ENCODE results near the gene EME1.

Gene EME1, protein sequence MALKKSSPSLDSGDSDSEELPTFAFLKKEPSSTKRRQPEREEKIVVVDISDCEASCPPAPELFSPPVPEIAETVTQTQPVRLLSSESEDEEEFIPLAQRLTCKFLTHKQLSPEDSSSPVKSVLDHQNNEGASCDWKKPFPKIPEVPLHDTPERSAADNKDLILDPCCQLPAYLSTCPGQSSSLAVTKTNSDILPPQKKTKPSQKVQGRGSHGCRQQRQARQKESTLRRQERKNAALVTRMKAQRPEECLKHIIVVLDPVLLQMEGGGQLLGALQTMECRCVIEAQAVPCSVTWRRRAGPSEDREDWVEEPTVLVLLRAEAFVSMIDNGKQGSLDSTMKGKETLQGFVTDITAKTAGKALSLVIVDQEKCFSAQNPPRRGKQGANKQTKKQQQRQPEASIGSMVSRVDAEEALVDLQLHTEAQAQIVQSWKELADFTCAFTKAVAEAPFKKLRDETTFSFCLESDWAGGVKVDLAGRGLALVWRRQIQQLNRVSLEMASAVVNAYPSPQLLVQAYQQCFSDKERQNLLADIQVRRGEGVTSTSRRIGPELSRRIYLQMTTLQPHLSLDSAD
- total RNA-seq = 0.66 to 10.2 (median 2.7) reads per million in 17 experiments

DNA sequence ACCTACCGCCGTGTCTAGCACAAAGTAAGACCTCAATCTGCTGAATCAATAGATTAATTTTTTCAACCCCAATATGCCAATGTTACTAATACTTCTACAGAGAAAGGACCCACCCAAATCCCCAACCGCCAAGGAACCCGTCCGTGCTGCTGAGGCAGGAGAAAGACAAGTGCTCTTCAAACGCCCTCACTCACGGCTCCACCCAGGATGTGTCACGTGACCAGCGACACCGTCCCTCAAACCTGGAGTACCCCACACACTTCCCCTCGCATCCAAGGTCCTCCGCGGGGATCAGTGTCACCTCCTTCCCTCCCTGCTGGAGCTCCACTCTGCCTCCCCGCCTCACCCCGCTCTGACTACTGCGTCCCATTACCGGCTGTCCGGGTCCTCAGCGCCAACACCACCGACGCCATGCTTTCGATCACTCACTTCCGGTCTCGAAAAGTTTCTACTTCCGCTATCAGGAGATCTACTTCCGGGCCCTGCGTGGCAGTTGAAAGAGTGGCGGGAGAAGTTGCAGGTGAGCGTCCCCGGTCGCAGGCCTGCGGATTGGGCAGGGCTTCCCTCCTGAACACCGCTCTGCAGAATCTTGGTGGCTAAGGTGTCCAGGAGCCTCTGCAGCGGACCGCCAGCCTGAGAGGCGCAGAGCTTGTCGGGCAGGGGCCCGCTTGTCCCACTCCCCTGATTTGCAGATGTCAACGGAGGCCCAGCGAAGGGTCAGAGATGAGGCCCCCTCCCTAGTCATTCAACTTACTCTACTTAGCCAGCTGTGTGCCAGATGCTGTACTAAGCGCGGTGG is at the start of gene EME1, which contains the start of gene MRPL27:
EME1 (plus strand) TSS at position 472 of the 799 bp plus-strand sequence. CDS start 1,980 bp downstream, outside the sequence.
MRPL27 (minus strand) TSS at position 427 of the 799 bp plus-strand sequence; CDS start at position 413, 14 bp downstream.
- peak; percentile 87 to 93 (median 90) for DNase-seq

DNA sequence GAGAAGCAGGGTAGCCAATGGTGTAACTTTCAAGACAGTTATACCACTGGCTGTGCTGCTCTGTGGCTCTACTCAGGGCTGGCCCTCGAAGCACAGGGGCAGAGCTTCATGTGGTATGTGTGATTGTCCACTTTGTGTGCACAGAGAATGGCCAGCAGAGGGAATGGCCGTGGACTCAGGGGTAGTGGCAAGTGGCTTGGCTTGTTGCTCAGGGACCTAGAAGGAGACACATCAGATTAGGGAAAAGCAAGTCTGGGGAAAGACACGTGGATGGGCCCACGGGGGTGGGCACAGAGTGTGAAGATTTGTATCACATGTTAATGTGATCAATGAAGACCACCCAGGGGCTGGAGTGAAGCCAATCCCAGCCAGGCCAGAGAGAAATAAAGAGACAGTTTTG is 47.1 kb upstream of the EME1 start:
- DNase-seq = no peak

DNA sequence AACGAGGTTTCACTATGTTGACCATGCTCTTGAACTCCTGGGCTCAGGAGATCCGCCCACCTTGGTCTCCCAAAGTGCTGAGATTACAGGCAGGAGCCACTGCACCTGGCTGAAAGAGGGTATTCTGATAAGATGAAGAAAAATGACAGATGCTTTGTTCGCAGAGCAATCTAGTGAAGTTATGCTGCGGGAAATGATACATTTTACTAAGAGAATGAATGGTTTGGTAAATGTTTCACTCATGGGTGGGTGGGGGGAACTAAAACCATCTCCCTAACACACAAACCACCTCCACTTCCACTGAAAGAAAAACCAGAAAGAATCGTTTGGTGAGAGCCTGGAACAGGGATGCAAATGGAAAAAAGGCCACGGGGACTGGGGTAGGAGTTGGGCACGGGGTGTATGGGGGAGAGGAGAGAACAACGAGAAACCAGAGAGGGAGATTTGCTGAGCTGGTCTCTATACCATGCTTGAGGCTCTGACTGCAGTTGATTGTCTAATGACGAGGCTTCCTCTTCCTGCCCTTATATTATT is 46.1 kb upstream of the EME1 start:
- DNase-seq = no peak

DNA sequence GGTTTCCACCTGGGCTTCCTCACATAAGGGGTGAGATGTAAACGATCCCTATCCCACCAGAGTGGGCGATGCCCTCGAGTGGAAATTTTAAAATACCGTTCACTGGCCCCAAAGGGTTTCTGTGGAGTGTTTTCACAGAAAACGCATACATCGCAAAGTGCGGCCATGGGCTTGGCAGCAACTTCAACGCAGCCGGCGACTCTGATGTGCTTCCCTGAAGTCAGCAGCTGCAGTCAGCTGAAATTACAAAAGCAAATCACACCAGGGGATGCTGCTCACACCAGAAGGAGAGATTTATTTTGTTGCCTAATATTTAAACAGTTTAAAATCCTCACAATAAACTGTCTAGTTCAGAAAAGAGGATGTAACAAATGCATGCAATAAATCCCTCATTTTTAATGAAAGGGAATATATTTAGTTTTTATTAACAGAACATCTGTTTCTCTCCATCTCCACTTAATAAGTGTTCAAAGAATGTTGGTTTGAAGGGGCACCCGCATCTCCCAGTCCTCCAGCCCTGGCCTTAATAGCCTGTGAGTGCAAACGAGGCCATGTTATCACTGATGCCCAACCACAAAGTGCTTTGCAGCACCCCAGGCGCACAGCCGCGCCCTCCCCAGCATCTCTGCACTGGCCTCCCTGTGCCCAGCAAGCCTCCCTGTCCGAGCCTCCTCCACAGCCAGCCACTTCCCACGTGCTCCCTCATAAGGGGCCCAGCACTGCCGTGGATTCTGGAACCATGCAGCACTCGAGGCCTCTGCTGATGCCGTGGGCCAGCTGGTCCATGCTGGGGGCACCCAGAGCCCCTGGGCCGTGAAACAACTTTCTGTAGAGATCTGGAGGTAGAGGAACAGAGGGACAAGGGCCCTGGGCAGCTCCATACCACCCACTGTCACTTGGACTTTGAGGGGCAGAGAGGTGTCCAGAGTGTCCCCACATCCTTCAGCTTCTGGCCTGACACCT is 44.4 kb upstream of the EME1 start:
- no peak for DNase-seq

DNA sequence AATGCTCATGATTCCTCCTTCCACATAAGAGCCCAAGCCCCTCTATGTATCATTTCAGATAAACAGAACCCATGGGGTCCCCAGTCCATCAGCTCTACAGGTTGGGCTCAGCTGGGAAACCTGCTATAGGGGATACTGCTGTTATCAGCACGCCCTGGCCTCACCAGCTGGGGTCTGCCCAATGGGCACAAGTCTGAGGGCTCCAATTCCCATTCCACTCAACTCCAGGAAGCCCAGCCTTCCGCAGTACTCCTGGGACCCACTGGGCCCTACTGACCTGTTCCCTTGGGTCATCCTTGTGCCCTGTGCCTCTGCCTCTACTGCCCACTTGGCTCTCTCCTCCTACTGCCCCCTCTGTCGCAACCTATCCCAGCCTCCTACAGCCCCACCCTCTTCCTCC is 43.3 kb upstream of the EME1 start:
- DNase-seq = peak in 1 of 4 experiments; percentile 18

DNA sequence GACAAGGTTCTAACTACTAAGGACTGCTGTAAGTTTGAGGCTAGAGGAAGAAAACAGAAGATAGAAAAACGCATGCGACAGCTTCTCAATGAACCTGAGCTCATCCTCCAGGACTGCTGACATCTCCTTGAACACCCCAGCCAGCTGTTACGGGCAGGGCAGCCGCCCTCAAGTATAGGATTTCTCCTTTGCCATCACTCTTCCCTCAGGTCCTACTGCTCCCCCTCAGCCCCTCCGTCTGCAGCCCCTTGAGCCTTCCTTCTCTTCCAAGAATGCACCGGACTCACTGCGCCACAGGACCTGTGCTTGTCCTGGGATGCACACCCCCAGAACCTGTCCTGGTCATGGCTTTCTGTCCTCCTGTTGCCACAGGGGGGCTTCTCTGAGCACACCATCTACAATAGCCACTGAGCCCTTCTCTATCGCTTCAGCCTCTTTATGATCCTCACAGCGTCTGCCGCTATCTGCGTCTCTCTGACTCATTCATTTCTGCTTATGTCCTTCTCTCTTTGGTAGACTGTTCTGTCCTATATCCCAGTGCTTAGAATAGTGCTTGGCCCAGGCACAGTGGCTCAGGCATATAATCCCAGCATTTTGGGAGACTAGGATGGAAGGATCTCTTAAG is 42.8 kb upstream of the EME1 start:
- no peak for DNase-seq

DNA sequence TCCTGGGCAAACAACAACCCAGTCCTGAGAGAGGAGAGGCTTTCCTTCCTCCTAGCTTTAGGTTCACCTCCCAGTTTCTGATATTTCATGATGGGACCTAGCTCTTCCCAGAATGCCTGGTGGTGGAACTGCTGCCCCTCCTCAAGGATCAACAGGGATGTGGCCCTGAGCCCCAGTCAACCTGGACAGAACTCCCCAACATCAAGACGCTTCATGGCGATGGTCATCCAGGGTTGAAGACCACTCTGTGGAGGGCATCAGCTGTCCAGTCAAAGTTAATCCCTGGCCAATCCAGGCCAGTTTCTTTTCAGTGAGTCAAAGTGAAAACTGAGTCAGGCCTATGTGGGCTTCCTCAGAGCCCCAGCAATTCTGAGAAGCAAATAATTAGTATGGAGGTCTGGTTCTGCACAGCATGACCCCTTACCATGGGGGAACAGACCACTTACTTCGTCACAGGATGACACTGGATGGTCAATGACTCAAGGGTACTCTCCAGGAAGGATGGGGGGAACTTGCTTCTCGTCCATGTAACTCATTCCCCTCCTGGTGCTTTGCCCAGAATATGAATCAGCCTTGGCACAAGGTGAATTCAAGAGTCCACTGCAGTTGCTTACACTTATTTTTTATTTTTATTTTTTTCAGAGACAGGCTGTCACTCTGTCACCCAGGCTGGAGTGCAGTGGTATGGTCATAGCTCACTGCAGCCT is 41.8 kb upstream of the EME1 start:
- DNase-seq = no peak

DNA sequence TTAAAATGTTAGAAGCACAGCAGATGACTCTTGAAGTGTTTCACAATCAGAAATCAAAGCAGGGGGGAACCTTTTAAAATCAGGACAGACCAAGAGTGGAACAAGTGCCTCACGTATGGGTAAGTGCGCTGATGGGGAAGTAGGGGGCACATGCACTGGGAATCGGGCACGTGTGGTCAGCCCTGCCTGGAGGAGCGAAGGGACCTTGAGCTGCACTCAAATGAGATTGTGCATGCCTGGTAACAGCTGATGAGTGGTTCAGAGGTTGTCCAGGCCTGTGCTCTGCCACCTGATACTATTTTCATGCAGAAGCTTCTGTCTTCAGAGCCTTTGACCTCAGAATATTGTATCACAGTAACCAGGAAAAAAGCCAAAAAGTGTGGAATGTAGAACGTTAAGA is 40.8 kb upstream of the EME1 start:
- DNase-seq = peak; percentile 14 to 52 (median 37)

DNA sequence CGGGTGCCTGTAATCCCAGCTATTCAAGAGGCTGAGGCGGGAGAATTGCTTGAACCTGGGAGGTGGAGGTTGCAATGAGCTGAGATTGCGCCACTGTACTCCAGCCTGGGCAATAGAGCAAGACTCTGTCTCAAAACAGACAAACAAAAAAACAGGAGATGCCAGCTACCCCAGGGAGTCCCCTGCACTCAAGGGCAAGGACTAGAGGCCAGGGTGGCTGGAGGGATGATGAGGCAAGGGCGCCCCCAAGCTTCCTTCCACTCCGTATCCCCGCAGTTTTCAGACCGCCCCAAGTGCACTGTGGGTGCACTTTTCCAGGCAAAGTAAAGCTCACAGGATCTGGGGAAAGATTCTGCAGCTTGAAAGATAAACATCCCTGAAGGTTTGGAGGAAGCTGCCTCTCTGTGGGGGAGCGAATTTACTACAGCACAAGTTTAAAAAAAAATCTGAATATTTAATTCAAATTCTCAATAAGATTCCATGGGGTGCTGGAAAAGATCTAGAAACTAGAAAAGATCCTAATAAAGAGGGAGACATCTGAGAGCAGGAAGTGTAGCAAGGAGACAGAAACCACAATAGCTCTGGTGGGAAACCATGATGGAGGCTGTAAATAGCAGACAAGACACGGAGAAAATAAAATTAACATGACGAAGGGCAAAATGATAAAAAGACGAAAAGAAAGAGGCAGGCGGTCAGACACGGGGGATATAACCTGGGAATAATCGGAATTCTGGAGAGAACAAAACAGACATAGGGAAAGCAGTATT is 39.6 kb upstream of the EME1 start:
- DNase-seq = peak in 2 of 4 experiments; percentile 9 to 19

DNA sequence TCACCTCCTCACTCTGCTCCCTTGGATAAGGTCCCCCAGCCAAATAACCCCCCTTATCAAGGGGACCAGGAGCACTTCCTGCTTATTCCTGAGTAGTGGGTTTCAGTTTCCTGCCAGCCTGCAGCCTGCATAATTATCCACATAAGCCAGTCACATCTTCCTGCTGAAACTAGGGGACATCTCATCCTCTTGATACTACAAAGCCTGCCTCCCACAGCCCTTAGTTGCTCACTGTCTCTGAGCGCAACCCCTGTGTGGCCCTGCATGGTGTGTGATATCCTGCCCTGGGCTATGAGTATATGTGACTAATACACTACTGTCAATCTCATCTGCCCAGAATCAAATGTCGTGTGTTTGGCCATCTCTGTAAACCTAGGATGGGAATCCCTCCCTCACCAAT is 35.1 kb upstream of the EME1 start:
- no peak for DNase-seq

DNA sequence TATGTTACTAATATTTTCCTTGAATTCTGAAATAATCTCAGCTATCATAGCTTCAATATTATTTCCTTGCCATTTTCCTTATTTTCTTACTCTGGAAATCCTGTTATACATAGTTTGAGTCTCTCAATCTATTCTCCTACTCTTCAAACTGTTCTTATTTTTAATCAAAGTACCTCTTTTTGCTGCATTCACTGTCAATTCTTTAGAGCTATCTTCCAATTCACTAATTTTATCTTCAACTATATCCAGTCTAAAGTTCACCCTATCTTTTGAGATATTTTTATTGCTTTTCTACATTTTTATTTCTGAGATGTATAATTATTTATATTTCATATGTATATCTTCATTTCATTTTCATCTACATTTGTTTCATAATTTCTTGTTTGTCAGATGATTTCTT is 34.4 kb upstream of the EME1 start:
- DNase-seq = no peak

DNA sequence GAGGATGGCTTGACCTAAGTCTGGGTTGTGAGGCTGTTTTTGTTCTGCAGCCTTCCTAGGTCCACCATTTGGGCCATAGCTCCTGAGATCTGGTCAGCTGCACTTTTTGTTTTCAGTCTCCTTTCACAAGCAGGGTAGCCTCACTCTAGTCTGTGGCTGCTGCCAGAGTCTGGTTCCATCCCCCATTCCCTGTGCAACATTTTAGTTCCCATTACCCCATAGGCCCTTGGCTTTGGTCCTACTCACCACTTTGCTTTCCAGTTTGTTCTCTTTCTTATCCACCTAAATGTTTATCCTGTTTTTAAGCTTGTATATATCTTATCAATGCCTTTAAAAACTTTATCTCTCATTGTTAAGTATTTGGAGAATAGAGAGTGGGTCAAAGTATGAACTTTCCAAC is 33.6 kb upstream of the EME1 start:
- no peak for DNase-seq

DNA sequence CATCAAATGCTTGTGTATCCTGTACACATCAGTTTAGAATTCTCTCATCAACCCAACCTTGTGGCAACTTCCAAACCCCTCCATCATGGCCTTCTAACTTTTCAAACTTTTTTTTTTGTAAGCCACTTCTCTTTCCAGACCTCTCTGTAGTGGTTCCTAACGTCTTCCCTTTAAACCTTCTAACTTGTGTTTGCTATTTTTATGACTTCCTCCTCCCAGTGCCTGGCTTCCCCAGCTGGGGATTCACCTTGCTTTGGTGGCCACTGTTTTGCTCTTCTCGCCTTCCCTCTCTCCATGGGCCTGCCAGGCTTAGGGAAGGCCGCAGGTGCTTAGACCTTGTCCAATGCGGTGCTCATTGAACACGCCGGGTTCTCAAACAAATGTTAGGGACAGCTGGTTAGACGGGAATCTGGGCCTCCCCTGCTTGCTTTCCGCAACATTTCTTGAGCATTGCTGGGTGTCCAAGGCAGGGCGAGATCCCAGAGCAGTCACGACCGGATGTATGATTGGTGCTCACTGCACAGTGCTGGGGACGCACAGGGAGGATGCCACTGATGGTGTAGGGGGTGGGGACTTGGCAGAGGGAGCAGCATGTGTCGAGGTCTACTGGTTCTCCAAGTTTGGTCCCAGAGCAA is 28.2 kb upstream of the EME1 start:
- peak; percentile 15 to 64 (median 57) for DNase-seq

DNA sequence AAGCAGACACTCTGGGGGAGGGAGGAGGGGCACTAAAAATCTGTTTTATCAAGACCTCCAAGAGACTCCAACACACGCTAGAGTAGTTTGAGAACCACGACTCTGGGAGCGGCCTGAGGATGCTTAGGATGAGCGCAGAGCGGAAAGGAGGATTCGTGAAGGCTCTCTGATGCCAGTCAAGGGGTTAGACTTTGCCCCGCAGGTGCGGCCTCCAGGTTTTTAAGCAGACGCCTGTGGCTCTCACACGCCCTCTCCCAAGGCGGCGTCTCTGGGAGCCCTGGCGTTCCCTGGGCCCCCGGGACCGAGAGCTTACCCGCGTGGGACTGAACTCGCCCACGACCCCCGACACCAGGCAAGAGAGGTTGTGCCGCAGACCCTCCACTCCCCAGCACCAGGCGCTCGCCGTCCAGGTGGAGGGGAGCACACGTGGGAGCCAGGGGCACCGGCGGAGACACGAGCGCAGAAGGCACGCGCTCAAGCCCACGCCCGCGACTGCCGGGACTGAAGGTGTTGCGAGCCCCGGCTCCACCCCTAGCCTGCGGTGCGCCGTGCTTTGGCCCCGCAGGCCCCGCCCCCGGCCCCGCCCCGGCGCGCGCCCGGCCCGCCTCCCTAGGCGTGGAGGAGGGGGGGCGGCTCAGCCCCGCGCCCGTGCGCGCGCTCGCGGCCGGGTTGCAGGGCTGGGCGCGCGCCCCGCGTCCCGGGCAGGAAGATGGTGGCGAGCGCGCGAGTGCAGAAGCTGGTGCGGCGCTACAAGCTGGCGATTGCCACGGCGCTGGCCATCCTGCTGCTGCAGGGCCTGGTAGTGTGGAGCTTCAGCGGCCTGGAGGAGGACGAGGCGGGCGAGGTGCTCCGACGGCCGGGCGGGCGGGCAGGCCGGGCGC is 27.4 kb upstream of the EME1 start, which contains the start of gene XYLT2:
XYLT2 (plus strand) TSS at position 695 of the 881 bp plus-strand sequence; CDS start at position 710, 15 bp downstream.
- peak; percentile 89 to 98 (median 94) for DNase-seq

DNA sequence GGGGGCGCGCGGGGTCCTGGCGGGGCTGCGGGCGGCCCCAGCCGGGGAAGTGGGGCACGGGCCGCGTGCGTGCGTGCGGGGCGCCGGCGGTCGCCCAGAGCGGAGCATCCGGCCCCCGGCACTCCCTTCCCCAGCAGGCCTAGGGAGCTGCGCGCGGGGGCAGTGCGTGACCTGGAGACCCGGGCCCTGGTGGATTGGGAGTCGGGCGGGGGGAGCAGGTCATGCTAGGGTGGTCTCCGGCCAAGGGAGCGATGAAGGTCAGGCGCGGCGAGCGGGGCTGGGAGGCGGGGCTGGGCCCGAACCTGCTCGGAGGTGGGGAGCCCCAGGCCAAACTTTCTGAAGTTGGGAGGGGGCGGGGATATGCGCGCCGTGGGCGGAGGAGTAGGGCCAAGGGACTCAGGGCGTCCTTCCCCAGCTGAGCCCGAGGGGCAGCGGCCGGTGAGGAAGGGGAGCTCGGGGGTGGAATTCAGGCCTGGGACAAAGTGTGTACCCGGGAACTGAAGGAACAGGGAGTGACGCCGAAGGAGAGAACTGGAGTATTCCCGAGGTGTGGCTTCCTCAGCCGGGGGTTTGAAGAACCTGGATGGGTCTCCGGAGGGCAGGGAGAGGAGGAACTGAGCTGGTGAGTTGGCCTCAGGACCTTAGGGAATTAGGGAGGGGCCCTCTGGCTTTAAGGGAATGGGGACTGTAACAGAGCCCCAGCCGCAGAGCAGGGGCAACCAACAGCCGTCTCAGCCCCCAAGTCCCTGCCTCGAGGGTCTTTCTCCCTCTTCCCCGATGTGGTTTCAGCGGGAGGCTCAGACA is 26.5 kb upstream of the EME1 start:
- peak; percentile 19 to 52 (median 35) for DNase-seq

DNA sequence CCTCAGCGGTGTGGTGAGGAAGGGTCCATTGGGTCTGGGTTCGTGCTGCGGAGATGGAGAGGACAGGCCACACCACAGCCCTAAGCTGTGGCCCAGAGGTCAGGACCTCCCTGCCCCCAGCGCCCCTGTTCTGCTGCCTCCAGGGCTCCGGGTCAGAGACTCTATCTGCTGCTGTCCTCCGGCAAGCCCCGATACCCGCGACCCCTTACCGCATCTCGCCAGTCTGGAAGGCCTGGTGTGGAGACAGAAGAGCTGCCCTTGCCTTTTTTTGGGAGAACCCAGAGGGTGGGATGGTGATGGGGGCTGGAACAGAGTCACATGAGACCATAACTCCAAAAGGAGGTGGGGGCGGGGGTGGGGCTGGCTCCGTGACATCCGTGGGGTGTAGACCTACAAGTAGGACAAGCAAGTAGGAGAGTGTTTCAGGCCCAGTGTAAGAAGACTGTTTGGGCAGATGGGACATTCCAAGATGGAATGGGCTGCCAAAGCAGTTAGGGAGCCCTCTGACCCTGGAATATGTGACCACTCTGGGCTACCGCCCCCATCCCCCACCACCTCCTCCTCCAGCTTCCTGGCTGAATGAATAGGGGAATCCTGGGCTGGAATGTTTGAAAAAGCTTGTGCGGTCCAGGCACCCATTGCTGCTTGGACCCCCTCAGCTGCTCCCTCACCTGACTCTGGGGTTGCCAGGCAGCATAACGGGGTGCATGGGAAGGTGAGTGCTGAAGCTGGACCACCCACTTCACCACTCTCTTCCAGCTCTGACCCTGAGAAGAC is 25.7 kb upstream of the EME1 start:
- DNase-seq = no peak
